ENCODE measurements around the gene SUGP2. TPM values are rescaled to one million over a fixed set of nuclear protein-coding genes. Genes with fewer than 3 reads are reported as not detected.

Gene SUGP2
- total RNA-seq, 1 experiment from 2014 or later: 74.1 TPM

- Histone ChIP-seq H3K9me3 (no peaks in the 10 kb centered on the region), H3K4me3 (ENCODE audit: low read depth, low read length) (no peak overlapping the region), H3K4me1 (no peaks in the 10 kb centered on the region), H3K36me3 (ENCODE audit: control insufficient read depth, insufficient read depth, low read length) (no peaks in the 10 kb centered on the region), H3K27me3 (replicated peaks; ENCODE audit: control insufficient read depth, insufficient read depth, low read length) (no peaks in the 10 kb centered on the region)
- no peak for TF ChIP-seq CTCF (IDR thresholded peaks at IDR 0.05; ENCODE audit: insufficient read depth in 1 of 2, low read depth in 1 of 2, low read length in 1 of 2, severe bottlenecking in 1 of 2, unreplicated experiment in 1 of 2)
- H3K4me3 Mint-ChIP-seq (ENCODE audit: unreplicated experiment): no peak overlapping the region
- BruUV-seq (replicated peaks): no TSS peak
- H3K9me3 Mint-ChIP-seq (ENCODE audit: unreplicated experiment): no peaks in the 10 kb centered on the region
- no peaks in the 10 kb centered on the region for H3K4me1 Mint-ChIP-seq (ENCODE audit: low read depth, unreplicated experiment)
- H3K27me3 Mint-ChIP-seq (ENCODE audit: insufficient read depth, unreplicated experiment): no peaks in the 10 kb centered on the region
- DNase-seq: no peak
- ChIA-PET POLR2A (no interaction called here), CTCF (no interaction called here)
- peaks cover 44% of the 10 kb centered on the region for H3K36me3 Mint-ChIP-seq (ENCODE audit: insufficient read depth, unreplicated experiment)
- intact Hi-C loops (cut with micrococcal nuclease; ENCODE audit: unreplicated experiment): no loop called here
- no peak overlapping the region for H3K27ac Mint-ChIP-seq (ENCODE audit: unreplicated experiment)
These were observed 10.2 kb upstream of the SUGP2 start for GRCh38 chr19:19043481-19043880.

GRCh38 chr19:19042732-19043280 lies 9.5 kb upstream of the SUGP2 start:
- POLR2A ChIA-PET: no interaction called here
- intact Hi-C loops (cut with micrococcal nuclease; ENCODE audit: unreplicated experiment): no loop called here
- no peak overlapping the region for H3K27ac Mint-ChIP-seq (ENCODE audit: unreplicated experiment)
- H3K9me3 Mint-ChIP-seq (ENCODE audit: unreplicated experiment): no peaks in the 10 kb centered on the region
- no peak for DNase-seq
- CTCF ChIA-PET: no interaction called here
- H3K4me3 ChIP-seq (ENCODE audit: low read depth, low read length): no peak overlapping the region
- H3K4me3 Mint-ChIP-seq (ENCODE audit: unreplicated experiment): no peak overlapping the region
- H3K9me3 ChIP-seq: peaks cover 2% of the 10 kb centered on the region; the same call in 1 of the 2 replicates
- BruUV-seq (replicated peaks): no TSS peak
- peaks cover 1% of the 10 kb centered on the region; the same call in 1 of the 2 replicates for H3K36me3 ChIP-seq (ENCODE audit: control insufficient read depth, insufficient read depth, low read length)
- no peaks in the 10 kb centered on the region for H3K27me3 Mint-ChIP-seq (ENCODE audit: insufficient read depth, unreplicated experiment)
- no peak for TF ChIP-seq CTCF (IDR thresholded peaks at IDR 0.05; ENCODE audit: insufficient read depth in 1 of 2, low read depth in 1 of 2, low read length in 1 of 2, severe bottlenecking in 1 of 2, unreplicated experiment in 1 of 2)
- no peaks in the 10 kb centered on the region for H3K4me1 Mint-ChIP-seq (ENCODE audit: low read depth, unreplicated experiment)
- H3K4me1 ChIP-seq: no peaks in the 10 kb centered on the region
- H3K36me3 Mint-ChIP-seq (ENCODE audit: insufficient read depth, unreplicated experiment): peaks cover 43% of the 10 kb centered on the region
- no peaks in the 10 kb centered on the region for H3K27me3 ChIP-seq (replicated peaks; ENCODE audit: control insufficient read depth, insufficient read depth, low read length)

GRCh38 chr19:19040417-19040816 lies 7.1 kb upstream of the SUGP2 start:
- Histone ChIP-seq H3K4me1 (no peaks in the 10 kb centered on the region), H3K9me3 (peaks cover 11% of the 10 kb centered on the region; the same call in 1 of the 2 replicates), H3K36me3 (ENCODE audit: control insufficient read depth, insufficient read depth, low read length) (peaks cover 2% of the 10 kb centered on the region; the same call in 1 of the 2 replicates), H3K27me3 (replicated peaks; ENCODE audit: control insufficient read depth, insufficient read depth, low read length) (no peaks in the 10 kb centered on the region), H3K4me3 (ENCODE audit: low read depth, low read length) (no peak overlapping the region)
- Mint-ChIP-seq H3K27me3 (ENCODE audit: insufficient read depth, unreplicated experiment) (no peaks in the 10 kb centered on the region), H3K4me1 (ENCODE audit: low read depth, unreplicated experiment) (no peaks in the 10 kb centered on the region), H3K27ac (ENCODE audit: unreplicated experiment) (no peak overlapping the region), H3K4me3 (ENCODE audit: unreplicated experiment) (no peak overlapping the region), H3K36me3 (ENCODE audit: insufficient read depth, unreplicated experiment) (peaks cover 31% of the 10 kb centered on the region), H3K9me3 (ENCODE audit: unreplicated experiment) (no peaks in the 10 kb centered on the region)
- CTCF ChIA-PET: interaction anchor here (0.8 kb wide), 2 partner anchors 23 to 45 kb away, joined by 3 read pairs; no protein-coding TSS in a partner anchor
- peak in 1 of 2 experiments; percentile 12 for DNase-seq
- no peak for TF ChIP-seq CTCF (IDR thresholded peaks at IDR 0.05; ENCODE audit: insufficient read depth in 1 of 2, low read depth in 1 of 2, low read length in 1 of 2, severe bottlenecking in 1 of 2, unreplicated experiment in 1 of 2)
- intact Hi-C loops (cut with micrococcal nuclease; ENCODE audit: unreplicated experiment): no loop called here
- BruUV-seq (replicated peaks): no TSS peak
- POLR2A ChIA-PET: interaction anchor here (0.6 kb wide), 1 partner anchor 151 kb away, joined by 3 read pairs; no protein-coding TSS in a partner anchor
